ENCODE results near the gene SELENOW. TPM values are rescaled to one million over a fixed set of nuclear protein-coding genes. Genes with fewer than 3 reads are reported as not detected.
A peak's percentile ranks its signal among the peaks of the same experiment; 100 is the strongest.
"Not testable (repeated sequence)": the region's sequence is repeated elsewhere in the genome, so short reads cannot be mapped to it uniquely, and the experiment has no call there.

The SELENOW gene
- total RNA-seq, 3 donors from 2014 or later (not counting 1 experiment from before 2014, with no cell fraction given): 90.5 to 104 (median 97.2) TPM

GRCh38 chr19:47762615-47763308 is 15.7 kb upstream of the SELENOW start:
- no peaks in the 10 kb centered on the region for H3K27me3 ChIP-seq (ENCODE audit: control insufficient read depth, insufficient read depth, low read length)
- no peak overlapping the region for H3K4me3 ChIP-seq (ENCODE audit: low read length)
- H3K36me3 ChIP-seq (ENCODE audit: control insufficient read depth, insufficient read depth, low read length): peaks cover 6% of the 10 kb centered on the region
- H3K4me1 Mint-ChIP-seq: peaks cover 0 to 5% of the 10 kb centered on the region in 2 donors
- WGBS (ENCODE audit: insufficient coverage): 89% methylated on average over 16 of the region's 18 CpGs
- ATAC-seq: no peak
- H3K27ac Mint-ChIP-seq: no peak overlapping the region
- H3K9me3 ChIP-seq (ENCODE audit: control insufficient read depth, insufficient read depth, low read length): no peaks in the 10 kb centered on the region
- intact Hi-C loops (cut with micrococcal nuclease): no loop called here
- peak in 1 of 2 donors; percentile 5 for DNase-seq
- no peak overlapping the region for H3K27ac ChIP-seq (ENCODE audit: low read length)
- no peak for TF ChIP-seq CTCF (IDR thresholded peaks at IDR 0.05)
- H3K9me3 Mint-ChIP-seq: peaks cover 2 to 3% of the 10 kb centered on the region in 2 donors
- H3K4me3 Mint-ChIP-seq: no peak overlapping the region
- no peaks in the 10 kb centered on the region for H3K27me3 Mint-ChIP-seq (ENCODE audit: low read depth in 2 of 2)
- H3K4me1 ChIP-seq (ENCODE audit: control insufficient read depth, insufficient read depth, low read length): no peaks in the 10 kb centered on the region
- H3K36me3 Mint-ChIP-seq: peaks cover 11% of the 10 kb centered on the region

- H3K4me1 ChIP-seq (ENCODE audit: control insufficient read depth, insufficient read depth, low read length); H3K4me1 Mint-ChIP-seq; DNase-seq; H3K4me3 Mint-ChIP-seq; intact Hi-C loops (cut with micrococcal nuclease); H3K36me3 Mint-ChIP-seq; H3K36me3 ChIP-seq (ENCODE audit: control insufficient read depth, insufficient read depth, low read length); H3K27ac Mint-ChIP-seq; H3K4me3 ChIP-seq (ENCODE audit: low read length); H3K27me3 ChIP-seq (ENCODE audit: control insufficient read depth, insufficient read depth, low read length); ATAC-seq; H3K27ac ChIP-seq (ENCODE audit: low read length); H3K27me3 Mint-ChIP-seq (ENCODE audit: low read depth in 2 of 2); H3K9me3 ChIP-seq (ENCODE audit: control insufficient read depth, insufficient read depth, low read length); H3K9me3 Mint-ChIP-seq: not testable (repeated sequence)
- 85% methylated on average over 3 of the region's 3 CpGs for WGBS (ENCODE audit: insufficient coverage)
Measured at GRCh38 chr19:47764705-47765104, 13.8 kb upstream of the SELENOW start.

- no peak overlapping the region for H3K4me3 Mint-ChIP-seq
- no peaks in the 10 kb centered on the region for H3K36me3 Mint-ChIP-seq
- peaks cover 0 to 5% of the 10 kb centered on the region in 2 donors for H3K4me1 Mint-ChIP-seq
- Histone ChIP-seq H3K27me3 (ENCODE audit: control insufficient read depth, insufficient read depth, low read length) (no peaks in the 10 kb centered on the region), H3K27ac (ENCODE audit: low read length) (no peak overlapping the region), H3K4me3 (ENCODE audit: low read length) (no peak overlapping the region), H3K36me3 (ENCODE audit: control insufficient read depth, insufficient read depth, low read length) (no peaks in the 10 kb centered on the region), H3K9me3 (ENCODE audit: control insufficient read depth, insufficient read depth, low read length) (no peaks in the 10 kb centered on the region), H3K4me1 (ENCODE audit: control insufficient read depth, insufficient read depth, low read length) (no peaks in the 10 kb centered on the region)
- H3K27ac Mint-ChIP-seq: no peak overlapping the region
- ATAC-seq (peak; percentile 46 to 62 (median 58)), DNase-seq (peak in 1 of 2 donors; percentile 69)
- no peaks in the 10 kb centered on the region for H3K27me3 Mint-ChIP-seq (ENCODE audit: low read depth in 2 of 2)
- TF ChIP-seq CTCF (IDR thresholded peaks at IDR 0.05): peak; percentile 53
- no peaks in the 10 kb centered on the region for H3K9me3 Mint-ChIP-seq
- intact Hi-C loops (cut with micrococcal nuclease): loop anchor here (2.0 kb wide), 1 partner anchor 23 kb away; no protein-coding TSS in a partner anchor
- WGBS (ENCODE audit: insufficient coverage): 53% methylated on average over 19 of the region's 19 CpGs
Measured at GRCh38 chr19:47765523-47766358, 12.8 kb upstream of the SELENOW start.

- no peaks in the 10 kb centered on the region for H3K4me1 ChIP-seq (ENCODE audit: control insufficient read depth, insufficient read depth, low read length)
- H3K4me1 Mint-ChIP-seq: peaks cover 0 to 5% of the 10 kb centered on the region in 2 donors
- no peaks in the 10 kb centered on the region for H3K36me3 ChIP-seq (ENCODE audit: control insufficient read depth, insufficient read depth, low read length)
- TF ChIP-seq CTCF (IDR thresholded peaks at IDR 0.05): no peak
- ATAC-seq (peak in 1 of 3 donors; percentile 4), DNase-seq (no peak)
- no peak overlapping the region for H3K27ac Mint-ChIP-seq
- no peaks in the 10 kb centered on the region for H3K9me3 ChIP-seq (ENCODE audit: control insufficient read depth, insufficient read depth, low read length)
- WGBS (ENCODE audit: insufficient coverage): 91% methylated on average over 7 of the region's 7 CpGs
- no peak overlapping the region for H3K4me3 Mint-ChIP-seq
- no peak overlapping the region for H3K27ac ChIP-seq (ENCODE audit: low read length)
- H3K9me3 Mint-ChIP-seq: no peaks in the 10 kb centered on the region
- H3K27me3 Mint-ChIP-seq (ENCODE audit: low read depth in 2 of 2): no peaks in the 10 kb centered on the region
- H3K36me3 Mint-ChIP-seq: no peaks in the 10 kb centered on the region
- H3K4me3 ChIP-seq (ENCODE audit: low read length): no peak overlapping the region
- intact Hi-C loops (cut with micrococcal nuclease): loop anchor here (2.0 kb wide), 1 partner anchor 23 kb away; no protein-coding TSS in a partner anchor
- no peaks in the 10 kb centered on the region for H3K27me3 ChIP-seq (ENCODE audit: control insufficient read depth, insufficient read depth, low read length)
Measured at GRCh38 chr19:47766359-47766620, 12.2 kb upstream of the SELENOW start.
